Astrocyte (in vitro differentiated cells and primary cell): ENCODE measurements around the gene SPARCL1. TPM values are rescaled to one million over a fixed set of nuclear protein-coding genes. Genes with fewer than 3 reads are reported as not detected.
"Not testable (repeated sequence)": the region's sequence is repeated elsewhere in the genome, so short reads cannot be mapped to it uniquely, and the experiment has no call there.

Source experiments
- DNase-seq: peaks from one replicate; pipeline ENCODE4 v3.0.0-alpha.2; 2010; ENCODE audit warnings: low read depth
- FAIRE-seq: peaks from 2 replicates; lab custom pipeline; 2011; peaks lifted over from hg19 to GRCh38; lab: Jason Lieb, UNC
- H2AFZ ChIP-seq: 2 replicates; pipeline ENCODE4 v1.6.0; 2012; ENCODE audit warnings: low read depth, low read length, inconsistent platforms
- H3K27ac ChIP-seq: 2 replicates; pipeline ENCODE4 v1.5.1; 2011; ENCODE audit warnings: low read depth, low read length, inconsistent platforms
- H3K27me3 ChIP-seq: 2 replicates; pipeline ENCODE4 v1.6.0; 2011; ENCODE audit warnings: low read length, inconsistent platforms; ENCODE audit not compliant: insufficient read depth
- H3K36me3 ChIP-seq: 2 replicates; pipeline ENCODE4 v1.5.1; 2011; ENCODE audit warnings: low read length, inconsistent platforms; ENCODE audit not compliant: insufficient read depth
- H3K4me1 ChIP-seq: 2 replicates; pipeline ENCODE4 v1.5.1; 2011; ENCODE audit warnings: low read length, inconsistent platforms; ENCODE audit not compliant: insufficient read depth
- H3K4me2 ChIP-seq: 2 replicates; pipeline ENCODE4 v1.6.0; 2012; ENCODE audit warnings: low read length, inconsistent platforms
- H3K4me3 ChIP-seq: 2 replicates; pipeline ENCODE4 v1.5.1; 2011; ENCODE audit warnings: low read depth, mild to moderate bottlenecking, low read length, inconsistent platforms; ENCODE audit not compliant: insufficient read depth
- H3K79me2 ChIP-seq: 2 replicates; pipeline ENCODE4 v1.6.0; 2012; ENCODE audit warnings: mild to moderate bottlenecking, low read length, inconsistent platforms; ENCODE audit not compliant: insufficient read depth
- H3K9ac ChIP-seq: 2 replicates; pipeline ENCODE4 v1.6.0; 2012; ENCODE audit warnings: mild to moderate bottlenecking, low read length, inconsistent platforms
- H3K9me3 ChIP-seq: 2 replicates; pipeline ENCODE4 v1.5.1; 2012; ENCODE audit warnings: low read depth, mild to moderate bottlenecking, low read length, inconsistent platforms; ENCODE audit not compliant: insufficient read depth
- H4K20me1 ChIP-seq: 2 replicates; pipeline ENCODE4 v1.6.0; 2012; ENCODE audit warnings: low read length, inconsistent platforms; ENCODE audit not compliant: insufficient read depth
- H3K27ac Mint-ChIP-seq: one replicate; pipeline ENCODE4 v1.8.0; 2021; ENCODE audit warnings: mild to moderate bottlenecking, mixed read lengths; ENCODE audit not compliant: unreplicated experiment
- H3K27me3 Mint-ChIP-seq: one replicate; pipeline ENCODE4 v1.8.0; 2021; ENCODE audit warnings: low read depth, mixed read lengths; ENCODE audit not compliant: unreplicated experiment
- H3K36me3 Mint-ChIP-seq: one replicate; pipeline ENCODE4 v1.8.0; 2021; ENCODE audit warnings: low read depth, mixed read lengths; ENCODE audit not compliant: unreplicated experiment
- H3K4me1 Mint-ChIP-seq: one replicate; pipeline ENCODE4 v1.8.0; 2021; ENCODE audit warnings: low read depth, mixed read lengths; ENCODE audit not compliant: unreplicated experiment
- H3K4me3 Mint-ChIP-seq: one replicate; pipeline ENCODE4 v1.8.0; 2021; ENCODE audit warnings: mild to moderate bottlenecking, moderate library complexity, mixed read lengths; ENCODE audit not compliant: unreplicated experiment
- H3K9me3 Mint-ChIP-seq: one replicate; pipeline ENCODE4 v1.8.0; 2021; ENCODE audit warnings: mild to moderate bottlenecking, mixed read lengths; ENCODE audit not compliant: unreplicated experiment
- EZH2 ChIP-seq: IDR thresholded peaks from 2 replicates; pipeline ENCODE4 v1.6.1; 2012; ENCODE audit warnings: mild to moderate bottlenecking, low read length, inconsistent platforms; ENCODE audit not compliant: insufficient read depth
- total RNA-seq: library from RNA; stranded (reverse); gene quantifications from 2 replicates; pipeline ENCODE4 v1.2.1, GENCODE V29; 2021
- TF ChIP-seq, protein P1 (sequence below): IDR thresholded peaks from 2 replicates; pipeline ENCODE4 v1.5.1; 2011; ENCODE audit warnings: low read depth, mild to moderate bottlenecking, inconsistent platforms, low read length, moderate library complexity; ENCODE audit not compliant: insufficient read depth

The SPARCL1 gene
- total RNA-seq, 1 donor from 2014 or later: 0.25 TPM

DNA sequence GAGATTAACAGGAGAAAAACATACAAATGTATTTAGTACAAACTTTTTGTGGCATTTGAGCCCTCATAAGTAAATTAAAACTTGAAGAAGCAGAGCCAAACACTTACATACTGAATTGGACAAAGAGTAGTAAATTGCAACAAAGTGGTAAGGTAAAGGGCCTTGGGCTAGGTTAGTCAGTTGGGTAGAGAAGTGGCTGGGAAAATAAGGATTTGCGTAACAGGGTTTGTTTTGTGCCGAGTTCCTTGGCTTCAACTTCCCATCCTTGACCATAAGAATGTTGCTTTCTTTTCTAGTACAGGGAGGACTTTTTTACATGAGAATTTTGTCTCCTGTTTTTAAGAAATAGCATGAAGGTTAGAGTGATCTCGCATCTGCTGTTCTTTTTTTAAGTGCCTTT is 45.8 kb upstream of the SPARCL1 start:
- Histone ChIP-seq H3K4me1 (no peaks in the 10 kb centered on the region), H3K79me2 (no peaks in the 10 kb centered on the region), H3K9ac (no peak overlapping the region), H3K27ac (no peak overlapping the region), H3K4me2 (no peak overlapping the region), H2AFZ (no peak overlapping the region), H3K4me3 (no peak overlapping the region), H3K9me3 (no peaks in the 10 kb centered on the region), H3K36me3 (no peaks in the 10 kb centered on the region), H4K20me1 (no peaks in the 10 kb centered on the region), H3K27me3 (no peaks in the 10 kb centered on the region)
- no peak for TF ChIP-seq EZH2
- Mint-ChIP-seq H3K36me3 (no peaks in the 10 kb centered on the region), H3K9me3 (peaks cover 2% of the 10 kb centered on the region), H3K27me3 (peaks cover 2% of the 10 kb centered on the region), H3K27ac (no peak overlapping the region), H3K4me1 (no peaks in the 10 kb centered on the region), H3K4me3 (no peak overlapping the region)
- FAIRE-seq: no peak
- DNase-seq: no peak

DNA sequence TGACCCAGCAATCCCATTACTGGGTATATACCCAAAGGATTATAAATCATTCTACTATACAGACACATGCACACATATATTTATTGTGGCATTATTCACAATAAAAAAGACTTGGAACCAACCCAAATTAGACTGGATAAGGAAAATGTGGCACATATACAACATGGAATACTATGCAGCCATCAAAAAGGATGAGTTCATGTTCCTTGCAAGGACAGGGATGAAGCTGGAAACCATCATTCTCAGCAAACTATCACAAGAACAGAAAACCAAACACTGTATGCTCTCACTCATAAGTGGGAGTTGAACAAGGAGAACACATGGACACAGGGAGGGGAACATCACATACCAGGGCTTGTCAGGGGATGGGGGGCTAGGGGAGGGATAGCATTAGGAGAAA is 45.2 kb upstream of the SPARCL1 start:
- FAIRE-seq, H3K27ac Mint-ChIP-seq, H3K27ac ChIP-seq, H3K36me3 Mint-ChIP-seq, DNase-seq, H3K4me2 ChIP-seq, H3K79me2 ChIP-seq, H3K9me3 Mint-ChIP-seq, H3K4me3 ChIP-seq, H3K4me1 Mint-ChIP-seq, H4K20me1 ChIP-seq, H2AFZ ChIP-seq, H3K9ac ChIP-seq, H3K27me3 Mint-ChIP-seq, H3K4me3 Mint-ChIP-seq, H3K9me3 ChIP-seq, H3K27me3 ChIP-seq, H3K4me1 ChIP-seq, H3K36me3 ChIP-seq: not testable (repeated sequence)

DNA sequence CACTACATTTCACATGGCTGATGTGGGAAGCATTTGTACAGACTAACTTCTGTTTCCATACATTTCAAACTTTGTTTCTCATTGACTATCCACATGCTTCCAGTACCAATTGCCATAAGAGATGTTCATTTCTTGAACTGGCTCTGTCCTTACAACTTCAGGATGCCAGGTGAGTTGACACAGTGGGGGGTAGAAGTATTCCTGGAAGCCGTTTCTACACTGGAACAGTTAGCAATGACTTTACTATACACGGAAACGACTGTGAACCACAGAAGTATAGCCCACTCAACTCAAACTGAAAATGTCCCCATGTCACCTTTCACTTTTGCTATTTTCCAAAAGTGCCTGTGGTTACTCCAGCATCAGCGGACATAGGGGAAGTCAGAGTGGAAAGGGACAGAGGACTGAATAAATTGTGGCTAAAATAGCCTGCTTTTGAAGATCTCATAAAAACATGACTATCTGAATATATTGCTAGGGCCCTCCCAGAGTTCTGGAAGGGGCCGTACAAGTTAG is 41.2 kb upstream of the SPARCL1 start:
- Histone ChIP-seq H4K20me1 (no peaks in the 10 kb centered on the region), H3K36me3 (no peaks in the 10 kb centered on the region), H3K4me1 (no peaks in the 10 kb centered on the region), H3K79me2 (no peaks in the 10 kb centered on the region), H3K4me3 (no peak overlapping the region), H3K4me2 (no peak overlapping the region), H3K9me3 (no peaks in the 10 kb centered on the region), H3K27ac (no peak overlapping the region), H3K27me3 (no peaks in the 10 kb centered on the region), H2AFZ (no peak overlapping the region), H3K9ac (no peak overlapping the region)
- peaks cover 2% of the 10 kb centered on the region for H3K27me3 Mint-ChIP-seq
- FAIRE-seq (no peak), DNase-seq (no peak)
- no peaks in the 10 kb centered on the region for H3K36me3 Mint-ChIP-seq
- no peak overlapping the region for H3K4me3 Mint-ChIP-seq
- no peak overlapping the region for H3K27ac Mint-ChIP-seq
- TF ChIP-seq, protein P1, sequence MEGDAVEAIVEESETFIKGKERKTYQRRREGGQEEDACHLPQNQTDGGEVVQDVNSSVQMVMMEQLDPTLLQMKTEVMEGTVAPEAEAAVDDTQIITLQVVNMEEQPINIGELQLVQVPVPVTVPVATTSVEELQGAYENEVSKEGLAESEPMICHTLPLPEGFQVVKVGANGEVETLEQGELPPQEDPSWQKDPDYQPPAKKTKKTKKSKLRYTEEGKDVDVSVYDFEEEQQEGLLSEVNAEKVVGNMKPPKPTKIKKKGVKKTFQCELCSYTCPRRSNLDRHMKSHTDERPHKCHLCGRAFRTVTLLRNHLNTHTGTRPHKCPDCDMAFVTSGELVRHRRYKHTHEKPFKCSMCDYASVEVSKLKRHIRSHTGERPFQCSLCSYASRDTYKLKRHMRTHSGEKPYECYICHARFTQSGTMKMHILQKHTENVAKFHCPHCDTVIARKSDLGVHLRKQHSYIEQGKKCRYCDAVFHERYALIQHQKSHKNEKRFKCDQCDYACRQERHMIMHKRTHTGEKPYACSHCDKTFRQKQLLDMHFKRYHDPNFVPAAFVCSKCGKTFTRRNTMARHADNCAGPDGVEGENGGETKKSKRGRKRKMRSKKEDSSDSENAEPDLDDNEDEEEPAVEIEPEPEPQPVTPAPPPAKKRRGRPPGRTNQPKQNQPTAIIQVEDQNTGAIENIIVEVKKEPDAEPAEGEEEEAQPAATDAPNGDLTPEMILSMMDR: no peak
- no peak for TF ChIP-seq EZH2
- H3K9me3 Mint-ChIP-seq: peaks cover 2% of the 10 kb centered on the region
- H3K4me1 Mint-ChIP-seq: peaks cover 4% of the 10 kb centered on the region
